Activated naive CD4-positive, alpha-beta T cell treated with anti-CD3 and anti-CD28 coated beads, Interleukin-2, amount 50 U/mL, for 24 hours (primary cell): Measurements from ENCODE around the gene ZNF784.
"Not testable (repeated sequence)": the region's sequence is repeated elsewhere in the genome, so short reads cannot be mapped to it uniquely, and the experiment has no call there.

Source experiments
- H3K27ac Mint-ChIP-seq: one replicate; pipeline ENCODE4 v1.8.0; 2021; ENCODE audit warnings: mild to moderate bottlenecking, mixed read lengths
- H3K27me3 Mint-ChIP-seq: one replicate; pipeline ENCODE4 v1.8.0; 2021; ENCODE audit warnings: mixed read lengths
- H3K36me3 Mint-ChIP-seq: one replicate; pipeline ENCODE4 v1.8.0; 2021; ENCODE audit warnings: mixed read lengths
- H3K4me1 Mint-ChIP-seq: one replicate; pipeline ENCODE4 v1.8.0; 2021; ENCODE audit warnings: mixed read lengths
- H3K4me3 Mint-ChIP-seq: one replicate; pipeline ENCODE4 v1.8.0; 2021; ENCODE audit warnings: mild to moderate bottlenecking, mixed read lengths
- H3K9me3 Mint-ChIP-seq: one replicate; pipeline ENCODE4 v1.8.0; 2021; ENCODE audit warnings: mixed read lengths

ZNF784 gene

DNA sequence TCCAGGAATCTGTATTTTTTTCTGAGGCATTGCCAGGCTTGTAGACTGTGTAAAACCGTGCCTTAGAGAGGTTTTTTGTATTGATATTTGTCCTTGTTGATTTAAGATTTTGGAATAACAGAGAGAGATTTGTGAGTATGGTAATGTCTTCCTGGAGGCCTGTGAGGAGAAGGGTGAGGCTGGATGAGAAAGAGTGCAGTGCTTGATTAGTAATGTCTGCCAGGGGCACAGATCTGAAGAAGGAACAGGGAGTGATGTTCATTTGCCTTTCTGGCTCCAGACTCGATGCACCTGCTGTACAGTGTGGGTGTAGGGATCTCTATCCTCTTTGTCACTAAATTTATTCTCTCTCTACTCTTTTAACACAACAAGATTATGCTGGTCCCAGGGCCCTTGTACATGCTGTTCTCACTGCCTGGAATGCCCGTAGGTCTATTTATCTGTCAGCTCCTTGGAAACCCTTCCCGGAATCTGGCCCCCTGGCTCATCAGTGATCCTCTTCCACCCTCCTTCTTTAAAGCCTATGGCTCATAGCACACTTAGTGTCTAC lies 29.3 kb downstream of the ZNF784 start:
- Mint-ChIP-seq H3K36me3 (peaks cover 29% of the 10 kb centered on the region), H3K4me1 (peaks cover 11% of the 10 kb centered on the region), H3K27ac (no peak overlapping the region), H3K27me3 (no peaks in the 10 kb centered on the region), H3K4me3 (no peak overlapping the region), H3K9me3 (no peaks in the 10 kb centered on the region)

GRCh38 chr19:55593096-55593772 lies 31.1 kb downstream of the ZNF784 start:
- H3K4me1 Mint-ChIP-seq: peaks cover 7% of the 10 kb centered on the region
- peaks cover 25% of the 10 kb centered on the region for H3K36me3 Mint-ChIP-seq
- H3K4me3 Mint-ChIP-seq: no peak overlapping the region
- H3K9me3 Mint-ChIP-seq: no peaks in the 10 kb centered on the region
- no peaks in the 10 kb centered on the region for H3K27me3 Mint-ChIP-seq
- H3K27ac Mint-ChIP-seq: no peak overlapping the region

- Mint-ChIP-seq H3K27me3 (no peaks in the 10 kb centered on the region), H3K9me3 (no peaks in the 10 kb centered on the region), H3K4me3 (no peak overlapping the region), H3K27ac (no peak overlapping the region), H3K36me3 (peaks cover 25% of the 10 kb centered on the region), H3K4me1 (peaks cover 8% of the 10 kb centered on the region)
Observed at GRCh38 chr19:55592391-55593090, 31.8 kb downstream of the ZNF784 start.

DNA sequence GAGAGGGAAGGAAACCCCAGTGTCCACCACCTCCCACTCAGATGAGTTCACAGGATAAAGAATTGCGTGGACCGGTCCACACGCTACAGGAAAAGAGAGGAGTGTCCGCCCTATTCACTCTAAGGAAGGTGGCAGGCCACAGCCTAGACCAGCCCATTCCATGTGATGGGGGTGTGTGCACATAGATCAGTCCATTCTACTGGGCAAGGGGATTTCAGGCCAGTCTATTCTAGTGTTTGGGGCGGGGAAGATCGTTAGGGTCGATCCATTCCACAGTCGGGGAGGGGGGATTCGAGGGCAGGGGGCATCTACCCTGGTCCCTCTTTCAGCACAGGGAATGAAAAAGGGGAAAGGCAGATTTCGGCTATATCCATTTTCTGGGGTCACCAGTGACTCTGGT lies 32.8 kb downstream of the ZNF784 start:
- Mint-ChIP-seq H3K36me3 (peaks cover 21% of the 10 kb centered on the region), H3K4me1 (peaks cover 13% of the 10 kb centered on the region), H3K9me3 (no peaks in the 10 kb centered on the region), H3K4me3 (no peak overlapping the region), H3K27me3 (no peaks in the 10 kb centered on the region), H3K27ac (no peak overlapping the region)

DNA sequence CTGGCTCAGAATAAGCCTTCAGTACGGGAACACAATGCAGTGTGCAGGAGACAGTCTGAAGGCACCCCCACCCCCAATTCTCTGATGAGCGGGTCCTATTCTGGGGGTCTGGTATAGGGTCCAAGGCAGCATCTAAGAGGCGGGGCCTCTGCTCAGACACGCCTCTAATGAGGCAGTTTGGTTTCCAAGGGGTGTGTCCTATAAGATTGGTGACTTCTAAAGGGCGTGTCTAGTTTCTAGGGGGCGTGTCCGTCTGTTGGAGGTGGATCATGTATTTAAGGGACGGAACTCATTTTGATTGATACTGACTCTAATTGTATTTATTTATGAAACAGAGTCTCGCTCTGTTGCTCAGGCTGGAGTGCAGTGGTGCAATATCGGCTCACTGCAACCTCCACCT lies 33.7 kb downstream of the ZNF784 start:
- H3K9me3 Mint-ChIP-seq: no peaks in the 10 kb centered on the region
- no peaks in the 10 kb centered on the region for H3K27me3 Mint-ChIP-seq
- no peak overlapping the region for H3K27ac Mint-ChIP-seq
- H3K4me1 Mint-ChIP-seq: peaks cover 23% of the 10 kb centered on the region
- peaks cover 16% of the 10 kb centered on the region for H3K36me3 Mint-ChIP-seq
- no peak overlapping the region for H3K4me3 Mint-ChIP-seq

DNA sequence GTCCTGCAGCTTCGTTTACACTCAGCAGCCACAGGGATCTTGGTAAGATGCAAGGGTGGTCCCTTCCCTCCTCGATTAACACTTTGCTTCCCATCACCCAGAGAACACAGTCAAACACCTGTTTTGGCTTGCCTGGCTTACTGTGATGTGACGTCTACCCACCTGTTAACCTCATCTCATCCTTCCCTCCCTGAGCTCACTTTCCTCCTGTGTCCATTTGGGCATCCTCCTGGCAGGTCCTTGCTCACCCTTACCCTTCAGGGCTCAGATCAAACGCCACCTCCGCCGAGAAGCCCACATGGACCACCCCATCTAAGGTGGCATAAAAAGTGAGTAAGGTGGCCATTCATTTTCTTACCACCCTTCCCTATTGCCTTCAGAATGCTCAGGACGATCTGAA lies 34.3 kb downstream of the ZNF784 start:
- no peaks in the 10 kb centered on the region for H3K9me3 Mint-ChIP-seq
- H3K4me3 Mint-ChIP-seq: no peak overlapping the region
- H3K36me3 Mint-ChIP-seq: peaks cover 11% of the 10 kb centered on the region
- H3K4me1 Mint-ChIP-seq: peaks cover 28% of the 10 kb centered on the region
- H3K27ac Mint-ChIP-seq: no peak overlapping the region
- no peaks in the 10 kb centered on the region for H3K27me3 Mint-ChIP-seq

- H3K27me3 Mint-ChIP-seq: no peaks in the 10 kb centered on the region
- H3K9me3 Mint-ChIP-seq: no peaks in the 10 kb centered on the region
- peaks cover 28% of the 10 kb centered on the region for H3K4me1 Mint-ChIP-seq
- peak overlapping the region; percentile 23 for H3K27ac Mint-ChIP-seq
- H3K36me3 Mint-ChIP-seq: peaks cover 5% of the 10 kb centered on the region
- no peak overlapping the region for H3K4me3 Mint-ChIP-seq
Observed at GRCh38 chr19:55588738-55589137, 35.6 kb downstream of the ZNF784 start.

GRCh38 chr19:55586976-55587668 lies 37.2 kb downstream of the ZNF784 start:
- H3K27ac Mint-ChIP-seq: peak overlapping the region; percentile 46
- peak overlapping the region; percentile 88 for H3K4me3 Mint-ChIP-seq
- peaks cover 30% of the 10 kb centered on the region for H3K4me1 Mint-ChIP-seq

DNA sequence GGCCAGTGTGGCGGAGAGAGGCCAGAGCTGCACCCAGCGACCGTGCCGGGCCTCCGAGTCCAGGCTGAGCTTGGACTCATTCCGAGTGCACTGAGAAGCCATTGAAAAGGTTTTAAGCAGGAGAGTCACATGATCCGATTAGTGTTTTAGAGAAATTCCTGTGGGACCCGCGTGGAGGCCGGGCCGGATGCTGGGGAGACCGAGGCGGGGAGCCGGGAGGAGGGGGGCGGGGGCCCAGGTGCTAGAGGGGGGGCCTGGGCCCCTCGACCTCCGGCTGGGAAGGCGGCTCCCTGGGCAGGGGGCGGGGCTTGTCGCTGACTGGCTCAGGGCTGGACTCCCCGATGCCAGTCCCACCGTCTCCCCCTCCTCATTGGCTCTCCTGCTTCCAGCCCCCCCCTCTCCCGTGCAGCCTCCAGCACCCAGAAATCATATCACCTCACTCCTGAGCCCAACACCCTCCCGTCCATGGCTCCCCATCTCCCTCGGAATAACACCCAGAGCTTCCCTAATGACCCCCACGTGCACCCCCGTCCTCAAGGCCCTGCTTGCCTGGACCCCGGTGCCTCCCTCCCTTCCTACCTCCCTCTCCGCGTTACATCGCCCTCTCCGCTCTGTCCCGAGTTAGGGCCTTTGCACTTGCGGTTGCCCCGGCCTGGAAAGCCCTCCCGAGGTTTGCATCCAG lies 38.6 kb downstream of the ZNF784 start:
- Mint-ChIP-seq H3K27ac (peak overlapping the region; percentile 43), H3K4me1 (peaks cover 42% of the 10 kb centered on the region), H3K4me3 (peak overlapping the region; percentile 88), H3K36me3 (no peaks in the 10 kb centered on the region), H3K27me3 (no peaks in the 10 kb centered on the region), H3K9me3 (no peaks in the 10 kb centered on the region)

More at GRCh38 chr19:55586976-55587668, 37.2 kb downstream of the ZNF784 start:
- Mint-ChIP-seq H3K27me3 (no peaks in the 10 kb centered on the region), H3K36me3 (peaks cover 4% of the 10 kb centered on the region), H3K9me3 (no peaks in the 10 kb centered on the region)

DNA sequence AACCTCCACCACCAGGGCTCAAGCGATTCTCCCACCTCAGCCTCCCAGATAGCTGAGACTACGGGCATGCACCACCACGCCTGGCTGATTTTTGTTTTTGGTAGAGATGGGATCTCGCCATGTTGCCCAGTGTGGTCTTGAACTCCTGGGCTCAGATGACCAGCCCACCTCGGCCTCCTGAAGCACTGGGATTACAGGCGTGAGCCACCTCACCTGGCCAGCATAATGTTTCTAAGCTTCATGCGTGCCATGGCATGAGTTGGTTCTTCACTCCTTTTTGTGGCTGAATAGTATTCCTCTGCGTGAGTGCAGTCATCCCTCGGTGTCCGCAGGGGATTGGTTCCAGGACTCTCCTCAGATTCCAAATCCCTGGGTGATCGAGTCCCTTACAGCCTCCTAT lies 39.5 kb downstream of the ZNF784 start:
- H3K36me3 Mint-ChIP-seq: peaks cover under 1% of the 10 kb centered on the region
- no peaks in the 10 kb centered on the region for H3K9me3 Mint-ChIP-seq
- H3K27me3 Mint-ChIP-seq: no peaks in the 10 kb centered on the region
- H3K4me3 Mint-ChIP-seq: no peak overlapping the region
- H3K27ac Mint-ChIP-seq: peak overlapping the region; percentile 91
- peaks cover 44% of the 10 kb centered on the region for H3K4me1 Mint-ChIP-seq

GRCh38 chr19:55583897-55584296 lies 40.5 kb downstream of the ZNF784 start:
- H3K4me3 Mint-ChIP-seq, H3K27me3 Mint-ChIP-seq, H3K36me3 Mint-ChIP-seq, H3K9me3 Mint-ChIP-seq, H3K27ac Mint-ChIP-seq: not testable (repeated sequence)
- H3K4me1 Mint-ChIP-seq: peaks cover 45% of the 10 kb centered on the region

- not testable (repeated sequence) for H3K36me3 Mint-ChIP-seq, H3K4me3 Mint-ChIP-seq
- peak overlapping the region; percentile 59 for H3K27ac Mint-ChIP-seq
Observed at GRCh38 chr19:55582284-55582683, 42.1 kb downstream of the ZNF784 start.

DNA sequence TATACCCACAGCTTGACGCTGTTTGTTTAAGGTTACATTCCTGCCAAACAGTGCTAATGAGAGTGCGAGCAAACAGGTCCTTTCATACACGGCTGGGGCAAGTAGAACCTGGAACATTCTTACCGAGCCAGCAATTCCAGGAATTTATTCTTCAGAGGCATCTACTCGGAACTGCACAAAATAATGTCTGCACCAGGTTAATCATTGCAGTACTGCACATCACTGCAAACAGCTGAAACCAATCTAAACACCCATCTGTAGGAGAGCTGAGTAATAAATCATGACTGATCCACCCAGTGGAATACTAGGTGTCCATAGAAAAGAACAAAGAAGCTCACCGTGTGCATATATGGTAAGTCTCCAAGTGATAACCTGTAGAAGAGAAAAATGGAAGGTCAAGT lies 42.5 kb downstream of the ZNF784 start:
- peak overlapping the region; percentile 59 for H3K27ac Mint-ChIP-seq
- H3K4me3 Mint-ChIP-seq: peak overlapping the region; percentile 85

More at GRCh38 chr19:55582284-55582683, 42.1 kb downstream of the ZNF784 start:
- not testable (repeated sequence) for H3K9me3 Mint-ChIP-seq, H3K27me3 Mint-ChIP-seq
- peaks cover 42% of the 10 kb centered on the region for H3K4me1 Mint-ChIP-seq

GRCh38 chr19:55581145-55581822 lies 43.1 kb downstream of the ZNF784 start:
- Mint-ChIP-seq H3K4me3 (peak overlapping the region; percentile 85), H3K9me3 (no peaks in the 10 kb centered on the region), H3K27ac (peak overlapping the region; percentile 80), H3K27me3 (no peaks in the 10 kb centered on the region), H3K36me3 (peaks cover 12% of the 10 kb centered on the region), H3K4me1 (peaks cover 32% of the 10 kb centered on the region)

More for the DNA sequence above, 42.5 kb downstream of the ZNF784 start:
- Mint-ChIP-seq H3K36me3 (peaks cover 10% of the 10 kb centered on the region), H3K9me3 (no peaks in the 10 kb centered on the region), H3K27me3 (no peaks in the 10 kb centered on the region), H3K4me1 (peaks cover 37% of the 10 kb centered on the region)

GRCh38 chr19:55580628-55581144 lies 43.7 kb downstream of the ZNF784 start, which contains the start of gene ZNF579:
Gene ZNF579, minus strand, starts transcription at chr19:55580848. Its CDS starts 1,209 bp downstream, at chr19:55579639.
- Mint-ChIP-seq H3K27ac (peak within 1 kb of the TSS; percentile 92), H3K36me3 (peaks cover 12% of the 10 kb centered on the region), H3K9me3 (no peaks in the 10 kb centered on the region)

More at GRCh38 chr19:55580628-55581144, 43.7 kb downstream of the ZNF784 start, which contains the start of gene ZNF579:
- peak within 1 kb of the TSS; percentile 93 for H3K4me3 Mint-ChIP-seq
- H3K4me1 Mint-ChIP-seq: peaks cover 26% of the 10 kb centered on the region
- no peaks in the 10 kb centered on the region for H3K27me3 Mint-ChIP-seq
